ENCODE measurements around the gene DIAPH1. TPM values are rescaled to one million over a fixed set of nuclear protein-coding genes. Genes with fewer than 3 reads are reported as not detected.

The DIAPH1 gene
- total RNA-seq, 6 experiments from 2014 or later, result 105 to 119 (median 109) TPM

- Mint-ChIP-seq H3K4me1 (ENCODE audit: low read depth) (peaks cover 65% of the 10 kb centered on the region), H3K36me3 (ENCODE audit: low read depth) (peaks cover 38% of the 10 kb centered on the region)
- TF ChIP-seq CTCF (IDR thresholded peaks at IDR 0.05), result peak; percentile 100
Measured at GRCh38 chr5:141524604-141525597, 93.9 kb downstream of the DIAPH1 start.

GRCh38 chr5:141523991-141524390 is 94.8 kb downstream of the DIAPH1 start:
- TF ChIP-seq CTCF (IDR thresholded peaks at IDR 0.05), result no peak
- H3K27me3 Mint-ChIP-seq (ENCODE audit: insufficient read depth), result peaks cover 2% of the 10 kb centered on the region; the same call in 1 of the 2 replicates
- no peak for DNase-seq
- H3K4me1 Mint-ChIP-seq (ENCODE audit: low read depth), result peaks cover 74% of the 10 kb centered on the region
- H3K9me3 Mint-ChIP-seq, result no peaks in the 10 kb centered on the region
- peaks cover 47% of the 10 kb centered on the region for H3K36me3 Mint-ChIP-seq (ENCODE audit: low read depth)
- H3K27ac Mint-ChIP-seq, result peak overlapping the region; percentile 97
- H3K4me3 Mint-ChIP-seq, result peak overlapping the region; percentile 87

More at GRCh38 chr5:141524604-141525597, 93.9 kb downstream of the DIAPH1 start:
- Mint-ChIP-seq H3K4me3 (peak overlapping the region; percentile 87), H3K9me3 (no peaks in the 10 kb centered on the region), H3K27ac (peak overlapping the region; percentile 97), H3K27me3 (ENCODE audit: insufficient read depth) (peaks cover 2% of the 10 kb centered on the region; the same call in 1 of the 2 replicates)
- peak; percentile 97 for DNase-seq

- Mint-ChIP-seq H3K27me3 (ENCODE audit: insufficient read depth) (no peaks in the 10 kb centered on the region), H3K4me3 (peak overlapping the region; percentile 16; the same call in 1 of the 2 replicates), H3K4me1 (ENCODE audit: low read depth) (peaks cover 91% of the 10 kb centered on the region), H3K27ac (peak overlapping the region; percentile 96), H3K9me3 (no peaks in the 10 kb centered on the region), H3K36me3 (ENCODE audit: low read depth) (peaks cover 48% of the 10 kb centered on the region)
- no peak for DNase-seq
- no peak for TF ChIP-seq CTCF (IDR thresholded peaks at IDR 0.05)
Measured at GRCh38 chr5:141522301-141522700, 96.5 kb downstream of the DIAPH1 start.

- H3K27ac Mint-ChIP-seq, result peak overlapping the region; percentile 96
- TF ChIP-seq CTCF (IDR thresholded peaks at IDR 0.05), result no peak
- no peaks in the 10 kb centered on the region for H3K9me3 Mint-ChIP-seq
- peaks cover 48% of the 10 kb centered on the region for H3K36me3 Mint-ChIP-seq (ENCODE audit: low read depth)
- peak; percentile 98 for DNase-seq
- H3K27me3 Mint-ChIP-seq (ENCODE audit: insufficient read depth), result no peaks in the 10 kb centered on the region; the same call in 1 of the 2 replicates
- peak overlapping the region; percentile 64 for H3K4me3 Mint-ChIP-seq
- H3K4me1 Mint-ChIP-seq (ENCODE audit: low read depth), result peaks cover 100% of the 10 kb centered on the region
Measured at GRCh38 chr5:141521244-141521781, 97.5 kb downstream of the DIAPH1 start.

GRCh38 chr5:141519605-141520565 is 98.9 kb downstream of the DIAPH1 start:
- peaks cover 55% of the 10 kb centered on the region for H3K36me3 Mint-ChIP-seq (ENCODE audit: low read depth)
- H3K4me3 Mint-ChIP-seq, result peak overlapping the region; percentile 64
- H3K27ac Mint-ChIP-seq, result peak overlapping the region; percentile 96
- H3K9me3 Mint-ChIP-seq, result no peaks in the 10 kb centered on the region
- no peaks in the 10 kb centered on the region; the same call in 1 of the 2 replicates for H3K27me3 Mint-ChIP-seq (ENCODE audit: insufficient read depth)
- H3K4me1 Mint-ChIP-seq (ENCODE audit: low read depth), result peaks cover 100% of the 10 kb centered on the region
- TF ChIP-seq CTCF (IDR thresholded peaks at IDR 0.05), result no peak
- no peak for DNase-seq
